ENCODE results near the gene PRDX6. TPM values are rescaled to one million over a fixed set of nuclear protein-coding genes. Genes with fewer than 3 reads are reported as not detected.
"Not testable (repeated sequence)": the region's sequence is repeated elsewhere in the genome, so short reads cannot be mapped to it uniquely, and the experiment has no call there.

PRDX6 gene
- total RNA-seq, 1 experiment from 2014 or later = 270 TPM

DNA sequence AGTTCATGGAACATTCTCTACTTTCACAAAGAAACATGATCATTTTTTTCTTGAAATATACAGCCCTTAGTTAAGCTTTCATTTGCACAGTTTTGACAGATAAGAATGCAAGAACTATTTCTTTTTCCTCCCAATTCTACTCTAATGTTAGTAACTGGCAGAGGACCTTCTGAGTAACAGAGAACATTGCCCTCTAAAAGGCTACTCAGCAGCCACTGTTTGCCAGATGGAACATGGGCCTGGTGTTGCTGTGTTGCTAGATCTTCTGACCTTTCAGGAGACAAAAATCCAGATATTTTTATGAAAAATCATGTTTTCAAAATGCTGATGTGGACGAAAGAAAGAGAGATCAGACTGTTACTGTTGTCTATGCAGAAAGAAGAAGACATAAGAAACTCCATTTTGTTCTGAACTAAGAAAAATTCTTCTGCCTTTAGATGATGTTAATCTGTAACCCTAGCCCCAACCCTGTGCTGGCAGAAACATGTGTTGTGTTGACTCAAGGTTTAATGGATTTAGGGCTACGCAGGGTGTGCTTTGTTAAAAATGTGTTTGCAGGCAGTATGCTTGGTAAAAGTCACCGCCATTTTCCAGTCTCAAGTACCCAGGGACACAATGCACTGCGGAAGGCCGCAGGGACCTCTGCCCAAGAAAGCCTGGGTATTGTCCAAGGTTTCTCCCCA is 2.9 kb upstream of the PRDX6 start:
- intact Hi-C loops (cut with micrococcal nuclease; ENCODE audit: unreplicated experiment) = no loop called here
- H3K9me3 ChIP-seq (ENCODE audit: low read depth, low read length, poor library complexity, severe bottlenecking) = no peaks in the 10 kb centered on the region
- no peak overlapping the region for H3K27ac ChIP-seq (ENCODE audit: low read depth, low read length, poor library complexity, severe bottlenecking)
- H3K4me3 ChIP-seq (ENCODE audit: low read depth, low read length, poor library complexity, severe bottlenecking) = no peak overlapping the region
- no TSS peak for BruUV-seq (replicated peaks)
- DNase-seq (ENCODE audit: low spot score) = no peak
- TF ChIP-seq, protein P1, sequence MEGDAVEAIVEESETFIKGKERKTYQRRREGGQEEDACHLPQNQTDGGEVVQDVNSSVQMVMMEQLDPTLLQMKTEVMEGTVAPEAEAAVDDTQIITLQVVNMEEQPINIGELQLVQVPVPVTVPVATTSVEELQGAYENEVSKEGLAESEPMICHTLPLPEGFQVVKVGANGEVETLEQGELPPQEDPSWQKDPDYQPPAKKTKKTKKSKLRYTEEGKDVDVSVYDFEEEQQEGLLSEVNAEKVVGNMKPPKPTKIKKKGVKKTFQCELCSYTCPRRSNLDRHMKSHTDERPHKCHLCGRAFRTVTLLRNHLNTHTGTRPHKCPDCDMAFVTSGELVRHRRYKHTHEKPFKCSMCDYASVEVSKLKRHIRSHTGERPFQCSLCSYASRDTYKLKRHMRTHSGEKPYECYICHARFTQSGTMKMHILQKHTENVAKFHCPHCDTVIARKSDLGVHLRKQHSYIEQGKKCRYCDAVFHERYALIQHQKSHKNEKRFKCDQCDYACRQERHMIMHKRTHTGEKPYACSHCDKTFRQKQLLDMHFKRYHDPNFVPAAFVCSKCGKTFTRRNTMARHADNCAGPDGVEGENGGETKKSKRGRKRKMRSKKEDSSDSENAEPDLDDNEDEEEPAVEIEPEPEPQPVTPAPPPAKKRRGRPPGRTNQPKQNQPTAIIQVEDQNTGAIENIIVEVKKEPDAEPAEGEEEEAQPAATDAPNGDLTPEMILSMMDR (conservative IDR thresholded peaks at IDR 0.05; ENCODE audit: low read depth, low read length) = no peak
- no peak for TF ChIP-seq EZH2 (IDR thresholded peaks at IDR 0.05; ENCODE audit: borderline replicate concordance, low read depth, low read length, poor library complexity, severe bottlenecking)
- H3K36me3 ChIP-seq (ENCODE audit: insufficient read depth, low read length, poor library complexity, severe bottlenecking) = no peaks in the 10 kb centered on the region
- CTCF ChIA-PET = no interaction called here
- no peaks in the 10 kb centered on the region for H3K27me3 ChIP-seq (replicated peaks; ENCODE audit: insufficient read depth, low read depth, low read length, poor library complexity)
- POLR2A ChIA-PET (ENCODE audit: low non-redundant PET) = no interaction called here
- peaks cover 16% of the 10 kb centered on the region for H3K4me1 ChIP-seq (ENCODE audit: insufficient read depth, low read length, poor library complexity, severe bottlenecking)

DNA sequence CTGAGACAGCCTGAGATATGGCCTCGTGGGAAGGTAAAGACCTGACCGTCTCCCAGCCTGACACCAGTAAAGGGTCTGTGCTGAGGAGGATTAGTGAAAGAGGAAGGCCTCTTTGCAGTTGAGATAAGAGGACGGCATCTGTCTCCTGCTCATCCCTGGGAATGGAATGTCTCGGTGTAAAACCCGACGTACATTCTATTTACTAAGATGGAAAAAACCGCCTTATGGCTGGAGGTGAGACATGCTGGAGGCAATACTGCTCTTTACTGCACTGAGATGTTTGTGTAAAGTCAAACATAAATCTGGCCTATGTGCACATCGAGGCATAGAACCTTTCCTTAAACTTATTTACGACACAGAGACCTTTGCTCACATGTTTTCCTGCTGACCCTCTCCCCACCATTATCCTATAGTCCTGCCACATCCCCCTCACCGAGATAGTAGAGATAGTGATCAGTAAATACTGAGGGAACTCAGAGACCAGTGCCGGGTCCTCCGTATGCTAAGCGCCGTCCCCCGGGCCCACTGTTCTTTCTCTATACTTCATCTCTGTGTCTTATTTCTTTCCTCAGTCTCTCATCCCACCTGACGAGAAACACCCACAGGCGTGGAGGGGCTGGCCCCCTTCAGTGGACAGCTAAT is 2.2 kb upstream of the PRDX6 start:
- H3K36me3 ChIP-seq (ENCODE audit: insufficient read depth, low read length, poor library complexity, severe bottlenecking); CTCF ChIA-PET; POLR2A ChIA-PET (ENCODE audit: low non-redundant PET); H3K4me3 ChIP-seq (ENCODE audit: low read depth, low read length, poor library complexity, severe bottlenecking); DNase-seq (ENCODE audit: low spot score); H3K27ac ChIP-seq (ENCODE audit: low read depth, low read length, poor library complexity, severe bottlenecking); H3K9me3 ChIP-seq (ENCODE audit: low read depth, low read length, poor library complexity, severe bottlenecking); BruUV-seq (replicated peaks); H3K27me3 ChIP-seq (replicated peaks; ENCODE audit: insufficient read depth, low read depth, low read length, poor library complexity); intact Hi-C loops (cut with micrococcal nuclease; ENCODE audit: unreplicated experiment): not testable (repeated sequence)
- peaks cover 21% of the 10 kb centered on the region for H3K4me1 ChIP-seq (ENCODE audit: insufficient read depth, low read length, poor library complexity, severe bottlenecking)

DNA sequence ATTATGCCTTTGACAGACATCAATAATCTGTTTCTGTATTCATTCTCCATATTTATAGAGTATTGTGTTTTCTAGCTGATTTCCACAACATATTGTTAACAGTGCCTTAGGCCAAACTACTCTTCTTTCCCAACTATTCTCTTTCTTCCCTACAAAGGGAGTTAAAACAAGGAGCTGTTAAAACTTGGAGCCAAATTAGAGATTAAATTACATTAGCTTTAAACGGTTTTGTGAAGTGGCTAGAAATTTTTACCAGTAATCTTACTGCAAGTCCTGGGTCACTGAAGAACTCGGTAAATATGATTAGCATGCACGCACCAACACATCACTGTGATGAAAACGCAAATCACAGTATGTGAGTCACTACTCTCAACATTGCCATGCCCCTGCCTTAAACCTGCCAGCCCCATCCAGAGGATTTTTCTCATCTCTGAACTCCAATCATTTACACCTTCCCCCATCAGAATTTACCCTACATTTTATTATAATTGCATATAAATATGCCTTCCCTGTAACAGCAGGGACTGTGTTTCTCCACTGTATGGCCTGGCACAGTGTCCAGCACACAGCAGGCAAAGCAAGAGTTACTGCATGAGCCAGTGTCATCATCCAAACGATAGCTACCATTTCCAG is 1.5 kb upstream of the PRDX6 start:
- TF ChIP-seq EZH2 (IDR thresholded peaks at IDR 0.05; ENCODE audit: borderline replicate concordance, low read depth, low read length, poor library complexity, severe bottlenecking) = no peak
- TF ChIP-seq, protein P1 (conservative IDR thresholded peaks at IDR 0.05; ENCODE audit: low read depth, low read length) = no peak
- H3K27me3 ChIP-seq (replicated peaks; ENCODE audit: insufficient read depth, low read depth, low read length, poor library complexity) = no peaks in the 10 kb centered on the region
- no peaks in the 10 kb centered on the region for H3K9me3 ChIP-seq (ENCODE audit: low read depth, low read length, poor library complexity, severe bottlenecking)
- H3K4me1 ChIP-seq (ENCODE audit: insufficient read depth, low read length, poor library complexity, severe bottlenecking) = peaks cover 21% of the 10 kb centered on the region
- no peak overlapping the region for H3K27ac ChIP-seq (ENCODE audit: low read depth, low read length, poor library complexity, severe bottlenecking)
- no TSS peak for BruUV-seq (replicated peaks)
- DNase-seq (ENCODE audit: low spot score) = no peak
- CTCF ChIA-PET = no interaction called here
- POLR2A ChIA-PET (ENCODE audit: low non-redundant PET) = no interaction called here
- peak overlapping the region; percentile 91 for H3K4me3 ChIP-seq (ENCODE audit: low read depth, low read length, poor library complexity, severe bottlenecking)
- H3K36me3 ChIP-seq (ENCODE audit: insufficient read depth, low read length, poor library complexity, severe bottlenecking) = peaks cover 9% of the 10 kb centered on the region
- intact Hi-C loops (cut with micrococcal nuclease; ENCODE audit: unreplicated experiment) = loop anchor here (2.0 kb wide), 1 partner anchor 349 kb away; the partner anchor contains the start of genes CENPL and DARS2
